ENCODE data around the gene RREB1. TPM values are rescaled to one million over a fixed set of nuclear protein-coding genes. Genes with fewer than 3 reads are reported as not detected.

RREB1 gene
- total RNA-seq, 1 experiment from 2014 or later = 61.6 TPM

GRCh38 chr6:7201732-7202541 is 94.2 kb downstream of the RREB1 start:
- POLR2A ChIA-PET (ENCODE audit: low non-redundant PET) = no interaction called here
- peaks cover 6% of the 10 kb centered on the region for H3K36me3 ChIP-seq (ENCODE audit: insufficient read depth, low read length, poor library complexity, severe bottlenecking)
- intact Hi-C loops (cut with micrococcal nuclease; ENCODE audit: unreplicated experiment) = no loop called here
- no peak overlapping the region for H3K27ac ChIP-seq (ENCODE audit: low read depth, low read length, poor library complexity, severe bottlenecking)
- no peak for DNase-seq (ENCODE audit: low spot score)
- TF ChIP-seq EZH2 (IDR thresholded peaks at IDR 0.05; ENCODE audit: borderline replicate concordance, low read depth, low read length, poor library complexity, severe bottlenecking) = no peak
- TF ChIP-seq CTCF (conservative IDR thresholded peaks at IDR 0.05; ENCODE audit: low read depth, low read length) = no peak
- H3K9me3 ChIP-seq (ENCODE audit: low read depth, low read length, poor library complexity, severe bottlenecking) = no peaks in the 10 kb centered on the region
- BruUV-seq (replicated peaks) = no TSS peak
- CTCF ChIA-PET = no interaction called here
- H3K4me3 ChIP-seq (ENCODE audit: low read depth, low read length, poor library complexity, severe bottlenecking) = no peak overlapping the region
- no peaks in the 10 kb centered on the region for H3K27me3 ChIP-seq (replicated peaks; ENCODE audit: insufficient read depth, low read depth, low read length, poor library complexity)
- H3K4me1 ChIP-seq (ENCODE audit: insufficient read depth, low read length, poor library complexity, severe bottlenecking) = no peaks in the 10 kb centered on the region

DNA sequence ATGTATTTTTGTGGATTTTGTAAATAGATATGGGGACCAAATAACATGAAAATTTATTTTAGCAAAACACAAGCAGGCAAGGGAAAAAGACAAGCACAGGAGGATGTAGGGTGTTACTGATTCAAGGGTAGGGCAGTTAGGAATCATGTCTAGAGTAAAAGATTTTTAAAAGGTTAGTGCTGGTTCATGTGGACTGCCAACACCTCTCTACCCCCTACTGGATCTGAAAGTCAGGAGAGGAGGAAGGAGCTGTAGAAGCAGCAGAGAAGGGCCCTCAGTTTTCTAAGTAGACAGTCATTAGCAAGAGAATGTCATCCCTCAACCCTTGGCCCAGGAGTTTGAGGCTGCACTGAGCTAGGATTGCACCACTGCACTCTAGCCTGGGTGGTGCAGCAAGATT is 95.2 kb downstream of the RREB1 start:
- POLR2A ChIA-PET (ENCODE audit: low non-redundant PET) = no interaction called here
- BruUV-seq (replicated peaks) = no TSS peak
- Histone ChIP-seq H3K27ac (ENCODE audit: low read depth, low read length, poor library complexity, severe bottlenecking) (no peak overlapping the region), H3K4me3 (ENCODE audit: low read depth, low read length, poor library complexity, severe bottlenecking) (no peak overlapping the region), H3K4me1 (ENCODE audit: insufficient read depth, low read length, poor library complexity, severe bottlenecking) (no peaks in the 10 kb centered on the region), H3K36me3 (ENCODE audit: insufficient read depth, low read length, poor library complexity, severe bottlenecking) (peaks cover 6% of the 10 kb centered on the region), H3K9me3 (ENCODE audit: low read depth, low read length, poor library complexity, severe bottlenecking) (no peaks in the 10 kb centered on the region), H3K27me3 (replicated peaks; ENCODE audit: insufficient read depth, low read depth, low read length, poor library complexity) (no peaks in the 10 kb centered on the region)
- CTCF ChIA-PET = no interaction called here
- intact Hi-C loops (cut with micrococcal nuclease; ENCODE audit: unreplicated experiment) = no loop called here
- no peak for DNase-seq (ENCODE audit: low spot score)
- no peak for TF ChIP-seq CTCF (conservative IDR thresholded peaks at IDR 0.05; ENCODE audit: low read depth, low read length)
- no peak for TF ChIP-seq EZH2 (IDR thresholded peaks at IDR 0.05; ENCODE audit: borderline replicate concordance, low read depth, low read length, poor library complexity, severe bottlenecking)

- ChIA-PET POLR2A (ENCODE audit: low non-redundant PET) (no interaction called here), CTCF (no interaction called here)
- H3K4me3 ChIP-seq (ENCODE audit: low read depth, low read length, poor library complexity, severe bottlenecking) = no peak overlapping the region
- no peaks in the 10 kb centered on the region for H3K9me3 ChIP-seq (ENCODE audit: low read depth, low read length, poor library complexity, severe bottlenecking)
- no peak overlapping the region for H3K27ac ChIP-seq (ENCODE audit: low read depth, low read length, poor library complexity, severe bottlenecking)
- peaks cover 6% of the 10 kb centered on the region for H3K36me3 ChIP-seq (ENCODE audit: insufficient read depth, low read length, poor library complexity, severe bottlenecking)
- H3K4me1 ChIP-seq (ENCODE audit: insufficient read depth, low read length, poor library complexity, severe bottlenecking) = no peaks in the 10 kb centered on the region
- intact Hi-C loops (cut with micrococcal nuclease; ENCODE audit: unreplicated experiment) = no loop called here
- BruUV-seq (replicated peaks) = no TSS peak
- TF ChIP-seq EZH2 (IDR thresholded peaks at IDR 0.05; ENCODE audit: borderline replicate concordance, low read depth, low read length, poor library complexity, severe bottlenecking) (no peak), CTCF (conservative IDR thresholded peaks at IDR 0.05; ENCODE audit: low read depth, low read length) (no peak)
- no peaks in the 10 kb centered on the region for H3K27me3 ChIP-seq (replicated peaks; ENCODE audit: insufficient read depth, low read depth, low read length, poor library complexity)
- no peak for DNase-seq (ENCODE audit: low spot score)
Observed at GRCh38 chr6:7203939-7204338, 96.2 kb downstream of the RREB1 start.
